Activated CD8-positive, alpha-beta memory T cell treated with anti-CD3 and anti-CD28 coated beads, Interleukin-2, amount 50 U/mL, for 24 hours (primary cell): ENCODE data around the gene SHISAL1.
"Not testable (repeated sequence)": the region's sequence is repeated elsewhere in the genome, so short reads cannot be mapped to it uniquely, and the experiment has no call there.

Source experiments
- DNase-seq: peaks from one replicate; pipeline ENCODE4 v3.0.0-alpha.2; 2020; ENCODE audit errors: extremely low read depth

SHISAL1 gene

GRCh38 chr22:44302363-44302762 is 10.4 kb downstream of the SHISAL1 start:
- not testable (repeated sequence) for DNase-seq

- no peak for DNase-seq
These were observed 11.7 kb downstream of the SHISAL1 start for GRCh38 chr22:44301039-44301438.

- no peak for DNase-seq
These were observed 13.6 kb downstream of the SHISAL1 start for GRCh38 chr22:44299124-44299523.

GRCh38 chr22:44298406-44299091 is 14.2 kb downstream of the SHISAL1 start:
- DNase-seq = no peak

GRCh38 chr22:44297470-44298061 is 15.2 kb downstream of the SHISAL1 start:
- DNase-seq = no peak

- no peak for DNase-seq
These were observed 17.3 kb downstream of the SHISAL1 start for GRCh38 chr22:44295406-44295805.

- no peak for DNase-seq
These were observed 18.9 kb downstream of the SHISAL1 start for GRCh38 chr22:44293876-44294275.

GRCh38 chr22:44293034-44293433 is 19.7 kb downstream of the SHISAL1 start:
- no peak for DNase-seq

- no peak for DNase-seq
These were observed 20.2 kb downstream of the SHISAL1 start for GRCh38 chr22:44292521-44292920.

- DNase-seq = no peak
These were observed 20.9 kb downstream of the SHISAL1 start for GRCh38 chr22:44291674-44292360.

- DNase-seq = no peak
These were observed 21.5 kb downstream of the SHISAL1 start for GRCh38 chr22:44291265-44291664.

- DNase-seq = no peak
These were observed 23.2 kb downstream of the SHISAL1 start for GRCh38 chr22:44289414-44290171.

GRCh38 chr22:44288913-44289312 is 23.8 kb downstream of the SHISAL1 start:
- DNase-seq = no peak

- no peak for DNase-seq
These were observed 25.0 kb downstream of the SHISAL1 start for GRCh38 chr22:44287741-44288140.

- no peak for DNase-seq
These were observed 25.5 kb downstream of the SHISAL1 start for GRCh38 chr22:44287121-44287693.

GRCh38 chr22:44286646-44287045 is 26.1 kb downstream of the SHISAL1 start:
- DNase-seq = no peak

GRCh38 chr22:44284711-44285110 is 28.0 kb downstream of the SHISAL1 start:
- no peak for DNase-seq

GRCh38 chr22:44281768-44282637 is 30.7 kb downstream of the SHISAL1 start:
- DNase-seq = no peak

GRCh38 chr22:44280665-44281188 is 32.0 kb downstream of the SHISAL1 start:
- DNase-seq = no peak

GRCh38 chr22:44279069-44279360 is 33.7 kb downstream of the SHISAL1 start:
- no peak for DNase-seq
